ENCODE measurements around the gene SYNGAP1. TPM values are rescaled to one million over a fixed set of nuclear protein-coding genes. Genes with fewer than 3 reads are reported as not detected.

Gene SYNGAP1
- total RNA-seq, 4 donors from 2014 or later: 13.5 to 30.4 (median 14.0) TPM

GRCh38 chr6:33488339-33488738, 68.5 kb downstream of the SYNGAP1 start:
- 77% methylated on average over 7 of the region's 7 CpGs for WGBS

GRCh38 chr6:33490198-33490597, 70.3 kb downstream of the SYNGAP1 start:
- Histone ChIP-seq H3K4me3 (no peak overlapping the region), H3K27ac (no peak overlapping the region), H3K4me1 (no peaks in the 10 kb centered on the region), H3K27me3 (peaks cover 3% of the 10 kb centered on the region), H3K36me3 (no peaks in the 10 kb centered on the region), H3K9me3 (no peaks in the 10 kb centered on the region)
- no peak for DNase-seq (ENCODE audit: low spot score in 2 of 2)
- TF ChIP-seq EP300 (IDR thresholded peaks at IDR 0.05): no peak
- TF ChIP-seq POLR2A (IDR thresholded peaks at IDR 0.05): no peak
- TF ChIP-seq POLR2AphosphoS5 (IDR thresholded peaks at IDR 0.05): no peak
- TF ChIP-seq CTCF (IDR thresholded peaks at IDR 0.05): no peak
- WGBS: 79% methylated on average over 3 of the region's 3 CpGs

More at GRCh38 chr6:33488339-33488738, 68.5 kb downstream of the SYNGAP1 start:
- H3K4me3 ChIP-seq: no peak overlapping the region
- H3K4me1 ChIP-seq: no peaks in the 10 kb centered on the region
- no peaks in the 10 kb centered on the region for H3K36me3 ChIP-seq
- TF ChIP-seq POLR2A (IDR thresholded peaks at IDR 0.05): no peak
- TF ChIP-seq POLR2AphosphoS5 (IDR thresholded peaks at IDR 0.05): no peak
- TF ChIP-seq CTCF (IDR thresholded peaks at IDR 0.05): no peak
- no peak for DNase-seq (ENCODE audit: low spot score in 2 of 2)
- H3K9me3 ChIP-seq: no peaks in the 10 kb centered on the region
- H3K27ac ChIP-seq: no peak overlapping the region
- peaks cover 3% of the 10 kb centered on the region for H3K27me3 ChIP-seq

DNA sequence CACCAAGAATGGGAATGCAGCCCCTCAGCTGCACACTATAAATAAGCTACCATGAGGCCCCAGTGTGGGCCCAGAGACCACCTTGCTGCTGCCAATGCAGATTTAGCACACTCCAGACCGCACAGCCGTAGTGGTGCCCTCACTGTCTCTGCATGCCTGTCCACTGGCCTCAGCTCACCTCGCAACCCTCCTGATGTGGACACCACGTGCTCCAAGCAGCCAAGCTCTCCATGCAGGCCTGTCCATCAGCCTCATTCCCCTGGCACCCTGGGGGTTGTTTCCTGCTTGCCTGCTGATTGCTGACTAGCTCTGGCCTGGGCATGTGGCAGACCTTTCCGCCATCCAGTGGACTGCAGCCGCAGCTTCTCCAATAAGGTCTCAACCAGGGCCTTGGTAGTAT, 70.8 kb downstream of the SYNGAP1 start:
- no peak for TF ChIP-seq POLR2A (IDR thresholded peaks at IDR 0.05)
- TF ChIP-seq POLR2AphosphoS5 (IDR thresholded peaks at IDR 0.05): no peak
- no peak for TF ChIP-seq EP300 (IDR thresholded peaks at IDR 0.05)
- no peak for TF ChIP-seq CTCF (IDR thresholded peaks at IDR 0.05)
- DNase-seq (ENCODE audit: low spot score in 2 of 2): no peak
- H3K4me1 ChIP-seq: no peaks in the 10 kb centered on the region
- H3K4me3 ChIP-seq: no peak overlapping the region
- no peak overlapping the region for H3K27ac ChIP-seq
- H3K9me3 ChIP-seq: no peaks in the 10 kb centered on the region
- 95% methylated on average over 6 of the region's 6 CpGs for WGBS
- H3K27me3 ChIP-seq: peaks cover 3% of the 10 kb centered on the region
- H3K36me3 ChIP-seq: no peaks in the 10 kb centered on the region

DNA sequence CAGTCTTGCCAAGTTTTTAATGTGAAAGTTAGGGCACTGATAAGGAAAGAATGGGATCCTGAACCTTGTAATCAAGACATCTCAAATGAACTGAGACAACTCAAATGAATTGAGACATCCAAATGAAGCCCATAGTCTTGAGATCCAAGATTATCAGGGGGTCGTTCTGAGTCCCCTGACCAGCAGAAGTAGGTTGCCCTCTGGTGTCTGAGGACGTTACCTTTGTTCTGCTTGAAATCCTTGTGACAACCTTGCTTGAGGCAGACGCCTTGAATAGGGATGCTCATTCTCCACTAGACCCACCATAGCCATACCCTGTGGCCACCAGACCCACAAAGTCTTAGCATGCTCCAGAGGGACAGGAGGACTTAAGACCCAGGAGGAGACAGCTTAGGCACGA, 72.2 kb downstream of the SYNGAP1 start:
- Histone ChIP-seq H3K36me3 (no peaks in the 10 kb centered on the region), H3K27me3 (no peaks in the 10 kb centered on the region), H3K27ac (no peak overlapping the region), H3K4me3 (no peak overlapping the region), H3K9me3 (no peaks in the 10 kb centered on the region), H3K4me1 (no peaks in the 10 kb centered on the region)
- no peak for DNase-seq (ENCODE audit: low spot score in 2 of 2)
- WGBS: 43% methylated on average over 4 of the region's 4 CpGs
- no peak for TF ChIP-seq POLR2AphosphoS5 (IDR thresholded peaks at IDR 0.05)
- no peak for TF ChIP-seq EP300 (IDR thresholded peaks at IDR 0.05)
- TF ChIP-seq CTCF (IDR thresholded peaks at IDR 0.05): no peak
- TF ChIP-seq POLR2A (IDR thresholded peaks at IDR 0.05): no peak

DNA sequence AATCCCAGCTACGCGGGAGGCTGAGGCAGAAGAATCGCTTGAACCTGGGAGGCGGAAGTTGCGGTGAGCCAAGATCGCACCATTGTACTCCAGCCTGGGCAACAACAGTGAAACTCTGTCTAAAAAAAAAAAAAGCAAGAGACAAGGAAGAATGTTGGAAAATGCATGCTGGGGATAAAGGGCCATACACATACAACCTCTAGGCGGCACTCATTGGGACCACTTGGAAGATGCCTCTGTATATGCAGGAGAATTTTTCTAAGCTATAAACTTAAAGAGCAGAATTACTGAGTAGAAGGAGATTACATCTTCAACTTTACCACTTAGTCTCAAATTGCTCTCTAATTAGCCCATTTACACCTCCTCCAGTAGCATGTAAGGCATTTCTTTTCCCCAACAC, 77.3 kb downstream of the SYNGAP1 start:
- Histone ChIP-seq H3K9me3 (no peaks in the 10 kb centered on the region), H3K4me3 (no peak overlapping the region), H3K4me1 (no peaks in the 10 kb centered on the region), H3K36me3 (no peaks in the 10 kb centered on the region), H3K27me3 (no peaks in the 10 kb centered on the region), H3K27ac (no peak overlapping the region)
- no peak for DNase-seq (ENCODE audit: low spot score in 2 of 2)
- 89% methylated on average over 7 of the region's 7 CpGs for WGBS
- no peak for TF ChIP-seq POLR2A (IDR thresholded peaks at IDR 0.05)

DNA sequence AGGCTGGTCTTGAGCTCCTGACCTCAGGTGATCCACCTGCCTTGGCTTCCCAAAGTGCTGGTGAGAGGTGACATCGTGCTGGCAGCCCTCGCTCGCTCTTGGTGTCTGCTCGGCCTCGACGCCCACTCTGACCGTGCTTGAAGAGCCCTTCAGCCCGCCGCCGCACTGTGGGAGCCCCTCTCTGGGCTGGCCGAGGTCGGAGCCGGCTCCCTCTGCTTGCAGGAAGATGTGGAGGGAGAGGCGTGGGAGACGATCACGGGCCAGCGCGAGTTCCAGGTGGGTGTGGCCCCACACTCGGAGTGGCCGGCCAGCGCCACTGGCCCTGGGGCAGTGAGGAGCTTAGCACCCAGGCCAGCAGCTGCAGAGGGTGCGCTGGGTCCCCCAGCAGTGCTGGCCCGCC, 82.6 kb downstream of the SYNGAP1 start:
- no peaks in the 10 kb centered on the region for H3K36me3 ChIP-seq
- no peaks in the 10 kb centered on the region for H3K9me3 ChIP-seq
- DNase-seq (ENCODE audit: low spot score in 2 of 2): peak in 1 of 2 donors; percentile 41
- WGBS: 85% methylated on average over 10 of the region's 23 CpGs
- no peak overlapping the region for H3K4me3 ChIP-seq
- H3K27me3 ChIP-seq: no peaks in the 10 kb centered on the region
- TF ChIP-seq POLR2AphosphoS5 (IDR thresholded peaks at IDR 0.05) (no peak), CTCF (IDR thresholded peaks at IDR 0.05) (no peak), EP300 (IDR thresholded peaks at IDR 0.05) (no peak), POLR2A (IDR thresholded peaks at IDR 0.05) (no peak)
- H3K4me1 ChIP-seq: no peaks in the 10 kb centered on the region
- H3K27ac ChIP-seq: no peak overlapping the region
